Colonic mucosa (tissue), 4 donors: ENCODE data around the gene PRPH. TPM values are rescaled to one million over a fixed set of nuclear protein-coding genes. Genes with fewer than 3 reads are reported as not detected.
A peak's percentile ranks its signal among the peaks of the same experiment; 100 is the strongest.
"Not testable (repeated sequence)": the region's sequence is repeated elsewhere in the genome, so short reads cannot be mapped to it uniquely, and the experiment has no call there.

Experiments
- DNase-seq: peaks from one replicate; pipeline ENCODE4 v3.0.0-alpha.2; 2020
- H3K27ac ChIP-seq: fragments of 200-600 bp; one replicate; pipeline ENCODE4 v1.8.0; 2021
- H3K27me3 ChIP-seq: fragments of 200-600 bp; one replicate; pipeline ENCODE4 v1.8.0; 2021
- H3K36me3 ChIP-seq: fragments of 200-600 bp; one replicate; pipeline ENCODE4 v1.8.0; 2021
- H3K4me1 ChIP-seq: fragments of 200-600 bp; one replicate; pipeline ENCODE4 v1.8.0; 2021; ENCODE audit warnings: mild to moderate bottlenecking
- H3K4me3 ChIP-seq: fragments of 200-600 bp; one replicate; pipeline ENCODE4 v1.8.0; 2021
- H3K9ac ChIP-seq, 2 donors: one replicate each; pipeline ENCODE4 v1.7.0; 2013; ENCODE audit warnings: control low read depth in 2 of 2, low read depth in 2 of 2, low read length in 2 of 2
- H3K9me3 ChIP-seq: fragments of 200-600 bp; one replicate; pipeline ENCODE4 v1.8.0; 2021
- intact Hi-C: fragments of 100-400 bp; cut with DNase I; formaldehyde crosslinking; loops from one replicate; pipeline ENCODE4 v1.14.1; 2022
- total RNA-seq, 2 donors: library from RNA; stranded (reverse); fragmentation: NEBNext Ultra II Directional in 1 of 2; extraction: Animal tissue kit (Norgen Biotek cat#: 25700) in 1 of 2; gene quantifications; one replicate each; pipeline ENCODE4 v1.2.1, GENCODE V29; 2021
- TF ChIP-seq, protein P1 (sequence below): fragments of 200-600 bp; IDR thresholded peaks from one replicate; pipeline ENCODE4 v1.8.0; 2022; ENCODE audit warnings: antibody characterized with exemption, mild to moderate bottlenecking
- donor health status: healthy.
- donor health status: DM: no; HTN: no; CAD: no.
- donor health status: DM: no; HTN: no; CAD: no.

PRPH gene
- total RNA-seq, 2 donors from 2014 or later, result 3.9 to 21.9 TPM

DNA sequence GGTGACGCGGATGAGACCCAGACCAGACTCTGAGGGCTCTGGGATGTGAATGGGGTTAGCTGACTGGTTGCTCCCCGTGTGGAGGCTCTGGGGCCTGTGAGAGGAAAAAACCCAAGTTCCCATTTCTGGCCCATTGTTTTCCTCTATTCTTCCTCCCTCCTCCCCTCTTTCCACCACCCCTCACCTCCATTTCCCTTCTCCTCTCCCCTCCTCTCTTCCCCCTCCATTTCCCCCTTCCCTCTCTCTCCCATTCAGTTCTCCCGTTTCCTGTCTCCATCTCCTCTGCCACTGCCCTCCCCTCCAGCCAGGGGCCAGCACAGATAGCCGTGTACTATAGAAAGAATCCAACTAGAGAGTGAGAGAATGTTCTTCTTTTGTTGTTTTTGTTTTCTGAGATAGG is 12.6 kb upstream of the PRPH start:
- H3K9ac ChIP-seq, result no peak overlapping the region
- TF ChIP-seq, protein P1, sequence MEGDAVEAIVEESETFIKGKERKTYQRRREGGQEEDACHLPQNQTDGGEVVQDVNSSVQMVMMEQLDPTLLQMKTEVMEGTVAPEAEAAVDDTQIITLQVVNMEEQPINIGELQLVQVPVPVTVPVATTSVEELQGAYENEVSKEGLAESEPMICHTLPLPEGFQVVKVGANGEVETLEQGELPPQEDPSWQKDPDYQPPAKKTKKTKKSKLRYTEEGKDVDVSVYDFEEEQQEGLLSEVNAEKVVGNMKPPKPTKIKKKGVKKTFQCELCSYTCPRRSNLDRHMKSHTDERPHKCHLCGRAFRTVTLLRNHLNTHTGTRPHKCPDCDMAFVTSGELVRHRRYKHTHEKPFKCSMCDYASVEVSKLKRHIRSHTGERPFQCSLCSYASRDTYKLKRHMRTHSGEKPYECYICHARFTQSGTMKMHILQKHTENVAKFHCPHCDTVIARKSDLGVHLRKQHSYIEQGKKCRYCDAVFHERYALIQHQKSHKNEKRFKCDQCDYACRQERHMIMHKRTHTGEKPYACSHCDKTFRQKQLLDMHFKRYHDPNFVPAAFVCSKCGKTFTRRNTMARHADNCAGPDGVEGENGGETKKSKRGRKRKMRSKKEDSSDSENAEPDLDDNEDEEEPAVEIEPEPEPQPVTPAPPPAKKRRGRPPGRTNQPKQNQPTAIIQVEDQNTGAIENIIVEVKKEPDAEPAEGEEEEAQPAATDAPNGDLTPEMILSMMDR, result no peak
- H3K9me3 ChIP-seq, result no peaks in the 10 kb centered on the region
- H3K4me1 ChIP-seq, result no peaks in the 10 kb centered on the region
- no peaks in the 10 kb centered on the region for H3K27me3 ChIP-seq
- intact Hi-C loops, result no loop called here
- no peak for DNase-seq
- no peaks in the 10 kb centered on the region for H3K36me3 ChIP-seq
- H3K4me3 ChIP-seq, result no peak overlapping the region
- H3K27ac ChIP-seq, result no peak overlapping the region

DNA sequence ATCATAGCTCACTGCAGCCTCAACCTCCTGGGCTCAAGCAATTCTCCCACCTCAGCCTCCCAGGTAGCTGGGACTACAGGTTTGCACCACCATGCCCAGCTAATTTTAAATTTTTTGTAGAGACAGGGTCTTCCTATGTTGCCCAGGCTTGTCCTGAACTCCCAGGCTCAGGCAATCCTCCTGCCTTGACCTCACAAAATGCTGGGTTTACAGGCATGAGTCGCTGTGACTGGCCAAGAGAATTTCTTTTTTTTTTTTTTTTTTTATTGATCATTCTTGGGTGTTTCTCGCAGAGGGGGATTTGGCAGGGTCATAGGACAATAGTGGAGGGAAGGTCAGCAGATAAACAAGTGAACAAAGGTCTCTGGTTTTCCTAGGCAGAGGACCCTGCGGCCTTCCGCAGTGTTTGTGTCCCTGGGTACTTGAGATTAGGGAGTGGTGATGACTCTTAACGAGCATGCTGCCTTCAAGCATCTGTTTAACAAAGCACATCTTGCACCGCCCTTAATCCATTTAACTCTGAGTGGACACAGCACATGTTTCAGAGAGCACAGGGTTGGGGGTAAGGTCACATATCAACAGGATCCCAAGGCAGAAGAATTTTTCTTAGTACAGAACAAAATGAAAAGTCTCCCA is 12.1 kb upstream of the PRPH start:
- H3K27me3 ChIP-seq, H3K4me1 ChIP-seq, H3K27ac ChIP-seq, H3K4me3 ChIP-seq, H3K9ac ChIP-seq, H3K9me3 ChIP-seq, H3K36me3 ChIP-seq, DNase-seq, intact Hi-C loops: not testable (repeated sequence)

DNA sequence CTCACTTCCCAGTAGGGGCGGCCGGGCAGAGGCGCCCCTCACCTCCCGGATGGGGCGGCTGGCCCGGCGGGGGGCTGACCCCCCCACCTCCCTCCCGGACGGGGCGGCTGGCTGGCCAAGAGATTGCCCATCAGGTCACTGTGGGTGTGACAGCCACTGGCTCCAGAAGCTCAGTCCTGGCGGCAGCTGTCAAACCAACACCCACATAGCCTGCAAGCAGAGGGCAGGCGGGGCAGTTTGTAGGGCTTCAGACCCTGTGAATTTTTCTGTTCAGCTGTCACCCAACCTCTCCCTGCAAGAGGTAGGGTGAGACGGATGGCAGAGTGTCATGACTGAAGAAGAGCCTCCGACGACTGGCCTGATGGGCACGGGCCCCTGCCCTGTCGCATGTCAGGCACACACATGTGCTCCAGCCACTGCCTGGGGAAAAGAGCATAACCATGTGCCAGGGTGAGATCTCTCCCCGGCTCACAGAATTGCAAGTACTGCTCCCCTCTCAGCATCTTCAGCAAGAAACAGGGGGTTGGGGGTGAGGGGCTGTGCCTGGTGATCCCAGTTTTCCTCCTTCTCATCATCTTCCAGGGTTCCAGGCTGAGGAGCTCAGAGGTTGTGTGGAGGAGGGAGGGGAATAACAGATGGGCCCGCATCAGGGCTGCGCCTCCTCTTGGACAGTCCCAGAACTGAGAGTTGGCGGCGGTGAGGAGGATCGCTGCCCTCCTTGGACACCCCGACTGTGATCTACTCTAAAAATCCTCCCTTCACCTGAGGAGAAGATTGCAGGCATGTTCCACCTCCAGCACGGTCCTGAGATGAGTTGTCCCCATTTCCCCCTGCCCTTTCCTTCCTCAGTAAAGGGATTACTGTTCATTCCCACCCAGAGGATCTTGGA is 11.2 kb upstream of the PRPH start:
- TF ChIP-seq, protein P1, result no peak
- H3K9me3 ChIP-seq, result no peaks in the 10 kb centered on the region
- intact Hi-C loops, result no loop called here
- H3K9ac ChIP-seq, result no peak overlapping the region
- H3K4me1 ChIP-seq, result no peaks in the 10 kb centered on the region
- DNase-seq, result no peak
- H3K4me3 ChIP-seq, result no peak overlapping the region
- no peak overlapping the region for H3K27ac ChIP-seq
- no peaks in the 10 kb centered on the region for H3K27me3 ChIP-seq
- H3K36me3 ChIP-seq, result no peaks in the 10 kb centered on the region

DNA sequence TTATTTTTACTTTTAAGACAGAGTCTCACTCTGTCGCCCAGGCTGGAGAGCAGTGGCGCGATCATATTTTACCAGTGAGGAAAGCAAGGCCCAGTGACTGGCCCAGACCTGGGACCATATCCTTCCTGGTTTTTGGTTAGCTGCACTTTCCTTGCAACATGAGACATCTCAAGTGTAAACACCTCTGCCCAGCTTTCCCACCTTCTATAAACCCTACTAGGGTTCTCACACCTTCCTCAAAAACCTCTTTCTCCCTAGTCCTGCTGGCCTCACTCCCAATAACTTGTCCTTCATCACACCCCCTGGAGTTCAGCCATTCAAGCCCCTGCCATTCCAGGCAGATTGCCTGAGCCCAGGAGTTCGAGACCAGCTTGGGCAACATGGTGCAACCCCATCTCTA is 10.3 kb upstream of the PRPH start:
- TF ChIP-seq, protein P1, result no peak
- H3K9me3 ChIP-seq, result no peaks in the 10 kb centered on the region
- H3K27ac ChIP-seq, result no peak overlapping the region
- no peak overlapping the region for H3K9ac ChIP-seq
- no peaks in the 10 kb centered on the region for H3K36me3 ChIP-seq
- H3K27me3 ChIP-seq, result no peaks in the 10 kb centered on the region
- no peaks in the 10 kb centered on the region for H3K4me1 ChIP-seq
- no peak for DNase-seq
- no peak overlapping the region for H3K4me3 ChIP-seq
- intact Hi-C loops, result no loop called here

DNA sequence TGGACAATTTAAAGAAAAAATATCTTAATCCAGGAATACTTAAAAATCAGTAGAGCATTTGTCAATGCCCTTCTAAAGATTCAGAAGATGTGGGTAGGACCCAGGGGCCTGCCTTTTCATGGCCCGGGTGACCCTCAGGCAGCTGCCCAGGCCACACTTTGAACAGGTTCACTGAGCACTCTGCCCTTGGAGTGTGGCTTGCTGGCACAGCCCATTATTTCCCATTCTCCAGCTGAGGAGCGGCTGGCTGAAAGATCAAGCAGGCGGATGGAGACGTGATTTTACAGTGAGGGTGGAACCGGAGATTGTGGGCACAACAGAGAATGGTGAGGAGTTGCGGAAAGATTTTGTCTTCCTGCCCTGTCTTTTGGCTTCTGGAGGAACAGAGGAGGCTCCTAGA is 7.1 kb upstream of the PRPH start:
- no peaks in the 10 kb centered on the region for H3K36me3 ChIP-seq
- H3K27ac ChIP-seq, result no peak overlapping the region
- H3K27me3 ChIP-seq, result no peaks in the 10 kb centered on the region
- H3K9me3 ChIP-seq, result no peaks in the 10 kb centered on the region
- H3K4me3 ChIP-seq, result no peak overlapping the region
- no peaks in the 10 kb centered on the region for H3K4me1 ChIP-seq
- intact Hi-C loops, result loop anchor here (2.0 kb wide), 1 partner anchor 51 kb away; no protein-coding TSS in a partner anchor
- no peak for DNase-seq
- TF ChIP-seq, protein P1, result no peak
- H3K9ac ChIP-seq, result no peak overlapping the region

DNA sequence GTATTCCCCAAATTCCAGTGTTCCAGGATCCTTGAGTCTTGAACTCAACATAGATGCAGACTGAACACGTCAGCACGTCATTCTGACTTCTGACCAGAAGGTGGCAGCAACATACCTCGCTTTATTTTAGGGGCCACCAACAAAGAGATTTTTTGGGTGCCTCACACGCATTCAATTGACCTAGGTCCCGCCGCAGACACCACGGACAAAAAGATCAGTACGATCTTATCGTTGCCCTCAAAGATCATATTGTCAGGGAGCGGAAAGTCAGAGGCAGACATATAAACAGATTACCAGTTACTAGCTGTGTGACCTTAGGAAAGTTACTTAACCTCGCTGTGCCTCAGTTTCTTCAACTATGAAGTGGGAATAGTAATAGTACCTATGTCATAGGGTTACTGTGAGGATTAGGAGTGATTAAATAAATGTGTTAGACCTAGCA is 6.5 kb upstream of the PRPH start:
- Histone ChIP-seq H3K36me3 (no peaks in the 10 kb centered on the region), H3K4me1 (no peaks in the 10 kb centered on the region), H3K4me3 (no peak overlapping the region), H3K27me3 (no peaks in the 10 kb centered on the region), H3K9ac (no peak overlapping the region), H3K9me3 (no peaks in the 10 kb centered on the region), H3K27ac (no peak overlapping the region)
- TF ChIP-seq, protein P1, result peak; percentile 80
- intact Hi-C loops, result loop anchor here (2.0 kb wide), 1 partner anchor 50 kb away; no protein-coding TSS in a partner anchor
- DNase-seq, result peak; percentile 67
